Eye (tissue), 1 donor: ENCODE measurements around the gene SFT2D1.

Experiments used
- DNase-seq: peaks from one replicate; pipeline ENCODE4 v3.0.0-alpha.2; 2015

The SFT2D1 gene

GRCh38 chr6:166333172-166333995, 9.0 kb downstream of the SFT2D1 start:
- no peak for DNase-seq

- no peak for DNase-seq
These were observed 10.6 kb downstream of the SFT2D1 start for GRCh38 chr6:166331503-166332415.

- DNase-seq, result peak; percentile 9
These were observed 11.7 kb downstream of the SFT2D1 start for GRCh38 chr6:166330612-166331011.

- DNase-seq, result no peak
These were observed 16.8 kb downstream of the SFT2D1 start for GRCh38 chr6:166325383-166326042.

GRCh38 chr6:166323395-166323794, 18.9 kb downstream of the SFT2D1 start:
- no peak for DNase-seq

- DNase-seq, result no peak
These were observed 23.4 kb downstream of the SFT2D1 start for GRCh38 chr6:166318649-166319600.

GRCh38 chr6:166318227-166318626, 24.1 kb downstream of the SFT2D1 start:
- peak; percentile 12 for DNase-seq

- DNase-seq, result no peak
These were observed 24.8 kb downstream of the SFT2D1 start for GRCh38 chr6:166317261-166318212.

GRCh38 chr6:166315436-166315835, 26.9 kb downstream of the SFT2D1 start:
- no peak for DNase-seq

GRCh38 chr6:166314454-166314853, 27.9 kb downstream of the SFT2D1 start:
- no peak for DNase-seq

- DNase-seq, result peak; percentile 69
These were observed 28.9 kb downstream of the SFT2D1 start for GRCh38 chr6:166313255-166314070.

- DNase-seq, result no peak
These were observed 29.5 kb downstream of the SFT2D1 start for GRCh38 chr6:166312832-166313231.

GRCh38 chr6:166310634-166311033, 31.7 kb downstream of the SFT2D1 start:
- no peak for DNase-seq

GRCh38 chr6:166309977-166310376, 32.4 kb downstream of the SFT2D1 start:
- DNase-seq, result no peak

GRCh38 chr6:166308769-166309589, 33.4 kb downstream of the SFT2D1 start:
- DNase-seq, result no peak

- peak; percentile 60 for DNase-seq
These were observed 34.1 kb downstream of the SFT2D1 start, which contains the start of gene PRR18 for GRCh38 chr6:166308033-166308768. Gene PRR18 (minus strand): TSS chr6:166308392. CDS start chr6:166308142, 250 bp downstream.

- DNase-seq, result peak; percentile 76
These were observed 35.0 kb downstream of the SFT2D1 start for GRCh38 chr6:166307082-166308032.
